NCI-H1694 (cell line): ENCODE results near the gene XRN1.
A peak's percentile ranks its signal among the peaks of the same experiment; 100 is the strongest.
"Not testable (repeated sequence)": the region's sequence is repeated elsewhere in the genome, so short reads cannot be mapped to it uniquely, and the experiment has no call there.

ENCODE experiments used
- DNase-seq: peaks from one replicate; lab custom pipeline; 2025; lab: John Stamatoyannopoulos, UW

Gene XRN1

GRCh38 chr3:142434503-142434902 lies 13.3 kb downstream of the XRN1 start:
- no peak for DNase-seq

DNA sequence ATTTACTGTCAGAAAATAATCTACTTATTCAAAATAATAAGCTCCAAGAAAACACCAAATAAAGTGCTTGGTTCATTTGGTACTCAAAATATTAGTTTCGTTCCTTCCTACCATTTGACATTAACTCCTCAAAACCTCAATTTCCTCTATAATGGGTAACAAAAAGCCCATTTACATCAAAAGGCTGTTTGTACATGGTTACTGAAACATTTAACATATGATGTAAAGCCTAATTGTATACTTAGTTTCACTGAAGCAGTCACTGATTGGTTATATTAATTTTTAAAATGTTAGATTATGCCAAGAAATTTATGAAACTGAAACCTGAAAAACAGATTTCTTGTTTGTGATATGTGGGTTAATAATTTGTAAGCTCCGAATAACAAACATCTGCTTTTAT lies 14.7 kb downstream of the XRN1 start:
- no peak for DNase-seq

DNA sequence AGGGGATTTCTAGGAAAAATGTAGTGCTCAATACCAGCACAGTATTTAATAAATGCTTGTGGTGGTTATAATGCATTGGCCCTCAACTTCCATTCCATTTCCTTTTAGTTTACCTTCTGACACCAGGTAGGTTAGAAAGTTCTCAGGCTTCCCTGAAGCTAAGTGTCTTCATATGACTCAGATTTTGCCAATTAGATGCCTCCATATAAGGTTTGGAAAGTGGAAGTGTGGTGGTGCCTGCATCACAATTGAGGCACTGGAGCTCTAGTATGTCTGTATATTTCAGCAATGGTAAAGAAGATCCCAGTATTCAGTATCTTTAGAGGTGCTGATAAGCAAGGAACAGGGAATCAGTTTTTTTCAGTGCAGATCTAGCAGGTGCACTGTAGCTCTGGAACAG lies 18.3 kb downstream of the XRN1 start:
- no peak for DNase-seq

GRCh38 chr3:142424754-142425153 lies 23.1 kb downstream of the XRN1 start:
- no peak for DNase-seq

DNA sequence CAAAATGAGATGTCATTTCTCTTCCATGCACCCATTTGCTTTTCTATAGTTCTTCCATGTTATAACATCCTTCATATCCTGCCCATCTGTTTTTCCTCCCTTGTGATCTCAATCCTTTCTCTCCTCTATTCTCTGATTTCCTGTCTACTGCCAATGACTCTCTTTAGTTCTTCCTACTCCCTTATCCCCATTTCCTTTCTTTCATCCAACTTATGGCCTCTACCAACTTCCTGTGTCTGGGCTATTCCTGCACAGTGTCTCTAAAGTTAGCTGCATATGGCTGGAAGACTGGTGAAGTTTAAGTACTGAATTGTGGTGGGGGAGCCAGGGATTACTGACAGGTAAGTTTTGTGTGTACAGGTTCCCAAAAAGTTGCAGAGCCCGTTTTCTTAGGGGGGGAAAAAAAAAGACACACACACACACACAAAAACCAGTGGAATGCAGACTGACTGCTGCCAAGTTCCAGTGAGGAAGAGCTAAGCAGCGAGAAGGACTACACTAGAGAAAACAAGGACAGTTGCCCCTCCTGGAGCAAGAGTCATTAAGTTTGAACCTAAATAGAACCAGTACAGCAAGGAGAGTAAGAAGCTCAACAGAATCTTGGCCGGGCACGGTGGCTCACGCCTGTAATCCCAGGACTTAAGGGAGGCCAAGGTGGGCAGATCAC lies 28.8 kb downstream of the XRN1 start:
- no peak for DNase-seq

GRCh38 chr3:142417302-142417701 lies 30.5 kb downstream of the XRN1 start:
- no peak for DNase-seq

DNA sequence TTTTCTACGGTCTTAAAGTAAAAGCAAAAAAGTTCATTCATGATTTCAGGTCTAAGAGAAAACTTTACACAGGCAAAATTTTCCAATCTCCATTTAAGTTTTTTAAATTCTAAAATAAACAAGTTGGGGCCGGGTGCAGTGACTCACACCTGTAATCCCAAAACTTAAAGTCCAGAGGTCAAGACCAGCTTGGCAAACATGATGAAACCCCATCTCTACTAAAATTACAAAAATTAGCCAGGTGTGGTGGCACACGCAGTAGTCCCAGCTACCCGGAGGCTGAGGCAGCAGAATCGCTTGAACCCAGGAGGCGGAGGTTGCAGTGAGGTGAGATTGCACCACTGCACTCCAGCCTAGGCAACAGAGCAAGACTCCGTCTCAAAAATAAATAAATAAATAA lies 47.3 kb downstream of the XRN1 start:
- DNase-seq = not testable (repeated sequence)

DNA sequence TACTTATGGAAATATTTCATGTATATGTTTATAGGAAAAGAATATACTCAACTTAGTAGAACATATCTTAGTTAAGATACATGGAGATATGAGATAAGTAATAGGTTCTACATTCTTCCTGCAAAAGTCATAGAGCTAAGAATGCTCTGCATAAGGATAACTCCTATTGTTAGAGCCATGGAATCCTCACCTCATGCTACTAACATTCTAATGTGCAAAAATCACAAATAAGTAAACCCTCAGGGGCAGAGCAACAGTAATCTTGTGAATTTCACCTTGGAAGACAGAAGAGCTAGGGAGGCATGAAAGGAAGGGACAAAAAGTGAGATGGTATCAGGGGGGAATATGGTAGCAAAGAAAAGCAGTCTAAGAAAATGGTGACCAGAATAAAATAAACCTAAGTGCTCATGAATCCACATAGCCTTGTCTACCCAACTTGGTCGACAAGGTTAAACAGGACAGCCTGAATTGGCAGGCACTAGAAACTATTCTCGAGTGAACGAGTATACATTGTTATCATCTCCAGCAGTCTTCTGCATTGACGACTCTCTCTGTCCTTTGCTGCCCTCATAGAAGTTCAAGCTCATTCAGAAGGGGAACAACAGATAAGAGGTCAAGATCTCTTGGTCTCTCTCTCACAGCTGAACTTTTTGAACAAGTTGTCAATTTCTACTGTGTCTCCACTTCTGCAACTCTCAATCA lies 52.8 kb downstream of the XRN1 start:
- DNase-seq = no peak

- DNase-seq = no peak
These were observed 62.8 kb downstream of the XRN1 start for GRCh38 chr3:142385078-142385477.

- DNase-seq = no peak
These were observed 73.2 kb downstream of the XRN1 start for GRCh38 chr3:142374687-142375086.

GRCh38 chr3:142369576-142369975 lies 78.3 kb downstream of the XRN1 start:
- not testable (repeated sequence) for DNase-seq

DNA sequence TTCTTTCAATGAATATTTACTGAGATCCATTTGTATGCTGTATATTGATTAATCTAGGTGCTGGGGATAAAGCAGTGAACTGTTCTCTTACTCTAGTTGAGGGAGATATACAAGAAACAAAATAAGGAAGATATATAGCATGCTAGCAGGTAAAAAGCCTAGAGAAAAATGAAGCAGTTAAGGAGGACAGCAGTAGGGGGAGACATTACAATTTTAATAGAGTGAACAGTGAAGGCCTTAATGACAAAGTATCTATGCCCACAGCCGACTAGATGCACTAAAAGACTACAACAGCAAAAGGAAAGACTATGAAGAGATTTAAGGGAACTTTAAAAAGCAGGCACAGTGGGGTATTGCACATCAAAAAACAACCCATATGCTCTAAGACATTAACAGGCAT lies 81.4 kb downstream of the XRN1 start:
- DNase-seq = peak; percentile 54

DNA sequence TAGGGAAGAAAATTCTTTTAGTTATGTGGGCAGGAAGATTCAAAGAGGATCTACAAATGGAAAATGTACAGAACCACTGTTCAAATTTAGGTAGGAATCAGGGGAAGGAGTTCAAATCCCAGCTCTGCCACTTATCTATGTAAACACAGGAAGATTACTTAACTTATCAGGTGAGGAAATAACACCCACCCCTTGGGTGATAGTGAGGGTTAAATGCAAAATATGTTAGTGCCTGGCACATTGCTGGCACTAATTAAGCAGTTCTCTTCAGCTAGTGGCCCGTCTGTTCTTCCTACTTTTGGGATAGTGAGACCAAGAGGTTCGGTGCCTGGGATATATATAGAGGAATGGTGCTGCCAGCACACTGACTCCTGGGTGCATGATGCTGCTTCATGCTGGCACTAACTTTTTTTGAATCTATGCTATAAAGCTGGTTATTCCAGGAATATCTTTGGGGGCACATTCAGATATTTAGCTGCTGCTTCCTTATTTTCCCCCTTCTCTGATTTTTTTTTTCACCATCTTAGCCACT lies 83.8 kb downstream of the XRN1 start:
- DNase-seq = no peak

GRCh38 chr3:142363433-142363832 lies 84.4 kb downstream of the XRN1 start:
- DNase-seq = not testable (repeated sequence)

DNA sequence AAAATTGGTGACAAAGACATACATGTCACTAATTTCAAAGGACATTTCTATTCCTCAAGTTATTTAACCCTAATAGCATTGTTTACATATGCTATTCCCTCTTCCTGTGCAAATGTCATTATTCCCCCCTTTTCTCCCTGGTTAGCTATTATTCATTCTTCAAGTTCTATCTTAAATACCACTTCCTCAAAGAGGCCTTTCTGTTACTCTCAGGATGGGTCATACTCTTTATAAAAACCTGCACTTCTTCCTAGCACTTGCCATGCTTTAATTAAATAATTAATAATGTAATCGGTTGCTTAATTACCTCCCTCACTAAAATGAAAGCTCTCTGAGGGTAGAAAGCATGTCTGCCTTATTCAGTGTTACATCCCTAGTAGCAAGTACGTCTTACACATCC lies 88.5 kb downstream of the XRN1 start:
- DNase-seq = no peak

DNA sequence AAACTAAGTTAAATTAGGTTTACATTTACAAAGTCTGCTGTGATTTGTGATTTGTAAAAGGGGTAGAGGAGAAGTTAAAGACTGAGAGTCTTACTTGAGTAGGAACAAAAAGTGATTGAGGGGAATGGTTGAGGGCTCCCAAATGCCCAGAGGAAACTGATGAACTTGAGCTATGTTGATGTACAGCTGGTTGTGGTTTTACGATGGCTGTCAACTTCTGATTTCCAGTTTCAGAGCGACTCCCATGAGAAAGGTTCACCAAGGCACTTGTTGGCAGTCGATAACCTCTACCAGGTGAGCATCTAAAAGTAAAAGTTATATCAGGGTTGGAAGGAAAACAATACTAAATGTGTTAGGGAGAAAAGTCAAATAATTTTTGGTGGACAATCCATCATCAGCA lies 91.0 kb downstream of the XRN1 start:
- DNase-seq = no peak

GRCh38 chr3:142355692-142356091 lies 92.1 kb downstream of the XRN1 start:
- no peak for DNase-seq

- no peak for DNase-seq
These were observed 93.8 kb downstream of the XRN1 start for GRCh38 chr3:142354076-142354475.

DNA sequence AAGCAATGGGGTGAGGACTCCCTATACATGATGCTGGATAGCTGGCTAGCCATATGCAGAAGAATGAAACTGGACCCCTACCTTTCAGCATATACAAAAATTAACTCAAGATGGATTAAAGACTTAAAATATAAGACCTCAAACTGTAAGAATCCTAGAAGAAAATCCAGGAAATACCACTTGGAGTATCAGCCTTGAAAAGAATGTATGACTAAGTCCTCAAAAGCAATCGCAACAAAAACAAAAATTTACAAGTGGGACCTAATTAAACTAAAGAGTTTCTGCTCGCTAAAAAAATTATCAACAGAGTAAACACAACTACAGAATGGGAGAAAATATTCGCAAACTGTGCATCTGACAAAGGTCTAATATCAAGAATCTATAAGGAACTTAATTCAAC lies 94.3 kb downstream of the XRN1 start:
- DNase-seq = no peak

DNA sequence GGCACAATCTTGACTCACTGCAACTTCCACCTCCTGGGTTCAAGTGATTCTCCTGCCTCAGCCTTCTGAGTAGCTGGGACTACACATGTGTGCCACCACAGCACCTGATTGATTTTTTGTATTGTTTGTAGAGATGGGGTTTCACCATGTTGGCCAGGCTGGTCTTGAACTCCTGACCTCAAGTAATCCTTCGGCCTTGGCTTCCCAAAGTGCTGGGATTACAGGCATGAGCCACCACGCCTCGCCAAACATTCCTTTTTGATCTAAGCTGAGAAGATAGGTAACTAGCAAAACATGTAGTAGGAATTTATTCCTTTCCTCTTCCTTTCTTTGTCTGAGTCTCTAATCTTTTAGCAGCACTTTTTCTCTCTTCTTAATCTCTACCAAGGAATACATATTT lies 95.1 kb downstream of the XRN1 start:
- DNase-seq = not testable (repeated sequence)

- DNase-seq = no peak
These were observed 99.4 kb downstream of the XRN1 start for GRCh38 chr3:142348460-142348859.

- no peak for DNase-seq
These were observed 109.8 kb downstream of the XRN1 start for GRCh38 chr3:142337994-142338393.

DNA sequence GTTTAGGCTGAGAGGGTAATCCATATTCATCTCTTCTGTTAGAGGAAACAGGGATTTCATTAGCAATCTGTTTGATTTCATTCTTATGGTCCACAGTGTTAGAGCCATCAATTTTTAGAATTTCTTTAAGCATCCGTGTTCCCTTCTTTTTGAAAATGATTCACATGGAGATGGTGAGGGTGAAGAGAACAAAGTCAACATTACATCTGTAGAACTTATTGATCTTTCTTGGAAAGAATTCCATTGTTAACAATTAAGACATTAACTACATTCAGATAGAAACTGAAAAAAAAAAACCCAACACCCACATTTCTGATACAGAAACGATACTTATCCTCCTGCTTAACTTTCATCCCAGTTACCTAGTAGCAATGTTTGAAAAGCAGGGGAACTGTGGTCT lies 115.4 kb downstream of the XRN1 start:
- no peak for DNase-seq
